Loucy (cell line): ENCODE measurements around the gene SIRT7.

Source experiments
- EZH2phosphoT487 ChIP-seq: fragments of 200-600 bp; IDR thresholded peaks from 2 replicates; pipeline ENCODE4 v1.6.1; 2018; ENCODE audit warnings: antibody characterized with exemption, mild to moderate bottlenecking, moderate library complexity, borderline replicate concordance
- TF ChIP-seq, protein P1 (sequence below): fragments of 200-600 bp; sonication (generic); conservative IDR thresholded peaks from 2 replicates; pipeline ENCODE4 v1.5.1; 2014; ENCODE audit warnings: mild to moderate bottlenecking, antibody characterized with exemption, low read length

DNA sequence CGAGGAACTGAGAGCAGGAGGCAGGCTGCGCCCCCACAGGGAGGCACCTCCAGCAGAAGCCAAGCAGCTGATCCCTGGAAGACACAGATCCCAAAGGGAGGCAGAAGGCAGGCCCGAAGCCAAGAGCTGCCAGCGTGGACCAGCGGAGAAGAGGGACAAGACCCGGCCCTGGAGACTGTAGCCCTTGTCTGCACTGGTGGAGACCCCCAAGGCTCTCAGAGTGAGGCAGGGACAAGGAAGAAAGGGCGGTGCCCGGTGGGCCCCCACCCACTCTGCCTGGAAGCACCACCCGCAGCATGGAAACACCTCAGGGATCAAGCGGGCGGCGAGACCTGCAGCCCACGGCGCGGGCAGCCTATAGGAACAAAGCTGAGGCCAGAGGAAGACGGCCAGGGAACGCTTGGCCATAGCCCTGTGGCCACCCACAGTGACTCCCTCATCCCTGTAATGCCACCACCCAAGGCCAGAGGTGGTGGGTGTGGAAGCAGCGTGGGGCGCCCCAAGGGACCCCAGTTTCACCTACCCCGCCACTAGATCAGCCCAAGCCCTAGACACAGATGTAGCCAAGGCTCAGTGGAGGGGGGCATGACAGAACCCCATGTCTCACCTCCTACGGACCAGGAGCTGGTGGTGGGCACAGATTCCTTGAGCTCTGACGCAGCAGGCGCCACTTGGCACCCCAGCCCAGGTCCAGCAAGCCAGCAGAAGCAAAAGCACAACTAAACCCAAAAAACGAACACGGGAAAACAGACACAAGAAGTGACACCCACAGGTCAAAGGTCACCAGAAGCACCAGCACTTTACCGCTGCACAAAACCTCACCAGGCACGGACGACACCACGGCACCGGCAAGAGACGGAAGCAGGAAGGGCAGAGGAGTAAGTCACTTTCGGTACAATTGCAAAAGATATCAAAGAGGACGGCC is 2.9 kb upstream of the SIRT7 start:
- TF ChIP-seq, protein P1, sequence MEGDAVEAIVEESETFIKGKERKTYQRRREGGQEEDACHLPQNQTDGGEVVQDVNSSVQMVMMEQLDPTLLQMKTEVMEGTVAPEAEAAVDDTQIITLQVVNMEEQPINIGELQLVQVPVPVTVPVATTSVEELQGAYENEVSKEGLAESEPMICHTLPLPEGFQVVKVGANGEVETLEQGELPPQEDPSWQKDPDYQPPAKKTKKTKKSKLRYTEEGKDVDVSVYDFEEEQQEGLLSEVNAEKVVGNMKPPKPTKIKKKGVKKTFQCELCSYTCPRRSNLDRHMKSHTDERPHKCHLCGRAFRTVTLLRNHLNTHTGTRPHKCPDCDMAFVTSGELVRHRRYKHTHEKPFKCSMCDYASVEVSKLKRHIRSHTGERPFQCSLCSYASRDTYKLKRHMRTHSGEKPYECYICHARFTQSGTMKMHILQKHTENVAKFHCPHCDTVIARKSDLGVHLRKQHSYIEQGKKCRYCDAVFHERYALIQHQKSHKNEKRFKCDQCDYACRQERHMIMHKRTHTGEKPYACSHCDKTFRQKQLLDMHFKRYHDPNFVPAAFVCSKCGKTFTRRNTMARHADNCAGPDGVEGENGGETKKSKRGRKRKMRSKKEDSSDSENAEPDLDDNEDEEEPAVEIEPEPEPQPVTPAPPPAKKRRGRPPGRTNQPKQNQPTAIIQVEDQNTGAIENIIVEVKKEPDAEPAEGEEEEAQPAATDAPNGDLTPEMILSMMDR = no peak
- no peak for TF ChIP-seq EZH2phosphoT487
